ENCODE data around the gene HS3ST5.
"Not testable (repeated sequence)": the region's sequence is repeated elsewhere in the genome, so short reads cannot be mapped to it uniquely, and the experiment has no call there.

- not testable (repeated sequence) for TF ChIP-seq POLR2A, CTCF (IDR thresholded peaks at IDR 0.05)
These were observed 193.6 kb downstream of the HS3ST5 start for GRCh38 chr6:114149182-114149581.

All from esophagus squamous epithelium (tissue), 4 donors.